Measurements from ENCODE around the gene PKN1.

DNA sequence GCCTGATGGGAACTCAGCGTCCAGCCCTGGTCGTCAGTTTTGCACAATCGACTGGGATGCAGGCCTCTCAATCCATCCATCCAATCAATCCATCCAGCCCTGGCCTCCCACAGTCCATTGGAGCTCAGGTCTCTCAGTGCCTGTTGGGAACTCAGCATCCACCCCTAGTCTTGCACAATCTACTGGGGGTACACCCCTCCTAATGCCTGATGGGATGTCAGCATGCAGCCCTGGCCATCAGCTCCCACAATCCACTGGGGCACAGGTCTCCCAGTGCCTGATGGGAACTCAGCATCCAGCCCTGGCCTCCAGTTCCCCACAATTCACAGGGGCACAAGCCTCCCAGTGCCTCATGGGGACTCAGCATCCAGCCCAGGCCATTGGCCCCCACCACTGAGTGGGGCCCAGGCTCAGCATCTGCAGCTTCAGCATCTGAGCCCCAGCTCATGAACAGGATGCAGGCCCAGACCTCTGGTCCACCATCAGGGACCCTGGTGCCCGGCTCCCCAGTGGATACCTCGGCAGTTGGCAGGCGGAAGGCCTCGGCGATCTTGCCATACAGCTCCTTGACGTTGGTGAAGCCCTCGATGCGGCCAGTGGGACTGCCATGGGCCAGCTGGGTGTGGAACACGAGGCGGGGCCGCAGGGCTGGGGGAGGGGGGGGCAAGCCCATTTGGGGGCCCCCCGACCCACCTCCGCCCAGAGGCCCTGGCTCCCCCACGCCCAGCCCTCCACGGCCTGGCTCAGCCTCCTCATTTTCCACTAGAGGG is 49.3 kb downstream of the PKN1 start:
- TF ChIP-seq TCF7L2 (IDR thresholded peaks at IDR 0.05; ENCODE audit: low read depth, low read length) (no peak), POLR2AphosphoS5 (IDR thresholded peaks at IDR 0.05; ENCODE audit: low read depth, low read length) (no peak), SIN3A (IDR thresholded peaks at IDR 0.05; ENCODE audit: borderline replicate concordance, insufficient read depth, low read depth, low read length) (no peak)
- TF ChIP-seq, protein P1, sequence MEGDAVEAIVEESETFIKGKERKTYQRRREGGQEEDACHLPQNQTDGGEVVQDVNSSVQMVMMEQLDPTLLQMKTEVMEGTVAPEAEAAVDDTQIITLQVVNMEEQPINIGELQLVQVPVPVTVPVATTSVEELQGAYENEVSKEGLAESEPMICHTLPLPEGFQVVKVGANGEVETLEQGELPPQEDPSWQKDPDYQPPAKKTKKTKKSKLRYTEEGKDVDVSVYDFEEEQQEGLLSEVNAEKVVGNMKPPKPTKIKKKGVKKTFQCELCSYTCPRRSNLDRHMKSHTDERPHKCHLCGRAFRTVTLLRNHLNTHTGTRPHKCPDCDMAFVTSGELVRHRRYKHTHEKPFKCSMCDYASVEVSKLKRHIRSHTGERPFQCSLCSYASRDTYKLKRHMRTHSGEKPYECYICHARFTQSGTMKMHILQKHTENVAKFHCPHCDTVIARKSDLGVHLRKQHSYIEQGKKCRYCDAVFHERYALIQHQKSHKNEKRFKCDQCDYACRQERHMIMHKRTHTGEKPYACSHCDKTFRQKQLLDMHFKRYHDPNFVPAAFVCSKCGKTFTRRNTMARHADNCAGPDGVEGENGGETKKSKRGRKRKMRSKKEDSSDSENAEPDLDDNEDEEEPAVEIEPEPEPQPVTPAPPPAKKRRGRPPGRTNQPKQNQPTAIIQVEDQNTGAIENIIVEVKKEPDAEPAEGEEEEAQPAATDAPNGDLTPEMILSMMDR (IDR thresholded peaks at IDR 0.05) = no peak
